C1 segment of cervical spinal cord (tissue), 14 donors: ENCODE results near the gene PDE1A.

ENCODE experiments used
- DNase-seq, 14 donors: peaks; one replicate each; lab custom pipeline; 2025; lab: John Stamatoyannopoulos, UW

The PDE1A gene

GRCh38 chr2:182134201-182134600, 292.6 kb downstream of the PDE1A start:
- peak in 1 of 14 donors; percentile 20 for DNase-seq

GRCh38 chr2:182133195-182133891, 293.5 kb downstream of the PDE1A start:
- DNase-seq: no peak

DNA sequence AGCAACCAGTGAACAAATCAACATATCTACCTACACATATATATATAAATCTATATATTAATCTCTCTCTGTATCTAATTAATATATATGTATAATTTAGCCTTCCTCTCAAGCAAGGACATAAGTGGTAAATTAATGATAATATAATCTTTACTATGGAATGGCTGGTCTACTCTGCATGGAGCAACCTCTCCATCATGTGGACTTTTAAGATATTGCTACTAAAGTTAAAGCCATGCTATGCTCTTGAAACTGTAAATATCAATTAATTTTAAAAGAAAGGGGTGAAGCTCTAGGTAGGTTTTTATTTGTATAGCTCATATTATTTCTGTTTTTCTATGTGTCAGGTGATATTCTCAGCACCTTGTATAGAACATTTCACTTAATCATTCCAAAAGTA, 294.2 kb downstream of the PDE1A start:
- DNase-seq: no peak

DNA sequence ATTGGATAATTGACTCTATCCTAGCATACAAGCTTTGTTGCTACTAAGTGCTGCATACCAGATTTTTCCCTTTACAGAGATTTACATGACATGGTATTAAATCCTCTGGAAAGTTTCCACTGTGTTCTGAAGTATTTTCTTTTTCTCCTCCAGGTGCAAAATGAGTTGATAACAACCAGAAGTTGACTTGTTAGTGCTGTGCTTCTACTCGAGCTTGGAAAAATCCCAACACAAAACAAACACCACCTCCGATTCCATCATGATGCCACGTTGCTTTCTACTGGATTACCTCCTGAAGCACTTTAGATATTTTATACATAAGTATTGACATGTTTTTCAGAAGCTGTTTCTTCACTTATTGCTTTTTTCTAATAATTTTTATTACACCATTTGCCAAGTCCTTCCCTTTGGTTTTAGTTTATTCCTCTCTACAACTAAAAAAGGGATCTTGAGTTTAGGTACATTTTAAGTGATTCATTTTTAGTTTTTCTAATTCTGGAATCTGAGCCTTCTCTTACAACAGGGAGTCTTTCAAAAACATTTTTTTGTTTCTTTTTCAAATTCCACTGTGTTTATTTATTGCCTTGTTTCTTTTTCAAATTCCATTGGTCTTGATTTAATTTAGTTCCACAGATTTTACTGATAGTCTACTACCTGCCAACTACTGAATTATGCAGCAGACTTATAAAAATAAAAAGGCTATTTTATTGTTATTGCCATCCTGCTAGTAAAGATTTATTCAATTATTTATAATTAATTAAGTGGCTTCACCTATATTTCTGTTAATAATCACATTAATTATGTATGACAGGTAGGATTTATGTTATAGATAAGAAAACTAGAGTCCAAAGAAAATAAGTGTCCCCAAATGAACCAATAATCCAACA, 297.8 kb downstream of the PDE1A start:
- no peak for DNase-seq

GRCh38 chr2:182117196-182117595, 309.6 kb downstream of the PDE1A start:
- no peak for DNase-seq

DNA sequence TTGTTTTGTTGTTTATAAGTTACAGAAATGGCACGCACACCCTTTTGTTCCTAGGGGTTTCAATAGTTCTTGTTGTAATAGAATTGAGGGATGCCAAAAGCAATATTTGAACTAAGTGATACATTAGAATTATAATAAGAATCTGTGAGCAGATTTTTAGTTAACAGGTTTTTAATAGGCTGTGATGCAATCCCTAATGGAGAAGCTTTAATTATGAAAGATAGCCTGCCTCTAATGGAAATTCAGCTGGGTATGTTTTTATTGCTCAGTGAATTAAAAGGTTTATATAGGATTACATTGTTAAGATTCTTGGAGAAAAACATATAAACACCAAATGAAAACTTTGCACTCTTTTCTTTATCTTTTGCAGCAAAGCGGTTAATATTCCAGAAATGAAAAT, 310.1 kb downstream of the PDE1A start:
- no peak for DNase-seq

GRCh38 chr2:182115258-182115657, 311.6 kb downstream of the PDE1A start:
- no peak for DNase-seq

DNA sequence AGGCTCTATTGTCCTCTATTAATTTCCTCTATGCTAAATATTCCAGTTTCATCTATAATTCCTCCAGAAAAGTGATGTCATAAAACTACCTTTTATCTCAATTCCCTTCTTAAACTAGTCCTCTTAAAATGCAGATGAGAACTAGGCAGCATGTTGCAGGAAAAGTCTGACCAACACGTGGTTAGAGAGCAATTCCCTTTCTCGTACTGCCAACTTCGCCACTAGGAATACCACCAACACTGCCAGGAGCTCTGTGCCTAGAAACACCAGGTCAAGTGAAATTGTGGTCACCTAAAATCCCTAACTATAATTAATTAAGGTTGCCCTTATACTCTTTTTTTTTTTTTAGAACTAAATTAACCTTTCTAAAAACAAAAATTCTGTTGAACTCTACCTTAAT, 313.5 kb downstream of the PDE1A start:
- DNase-seq: no peak

- DNase-seq: no peak
Observed at GRCh38 chr2:182110347-182110746, 316.5 kb downstream of the PDE1A start.

DNA sequence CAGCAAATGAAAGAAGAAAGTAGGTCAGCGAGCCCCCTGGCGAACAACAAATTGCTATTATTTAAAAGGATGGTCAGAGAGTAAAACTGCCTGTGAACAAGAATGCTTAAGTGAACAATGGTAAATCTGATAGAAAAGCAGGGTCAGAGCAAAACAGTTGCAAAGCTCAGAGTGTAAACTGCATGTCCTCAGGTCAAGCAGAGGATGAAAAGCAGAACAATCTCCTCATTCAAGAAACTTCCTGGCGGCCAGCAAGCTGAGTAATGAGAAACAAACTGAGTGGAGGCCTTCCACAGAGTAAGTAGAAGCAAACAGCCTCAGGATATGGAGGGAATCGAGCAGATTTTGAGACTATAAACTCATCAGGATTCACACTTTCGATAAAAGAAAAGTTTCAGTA, 323.3 kb downstream of the PDE1A start:
- DNase-seq: peak in 2 of 14 donors; percentile 5 to 8

- no peak for DNase-seq
Observed at GRCh38 chr2:182101263-182101662, 325.6 kb downstream of the PDE1A start.

GRCh38 chr2:182098648-182099047, 328.2 kb downstream of the PDE1A start:
- no peak for DNase-seq

GRCh38 chr2:182097571-182098164, 329.2 kb downstream of the PDE1A start:
- DNase-seq: no peak

- DNase-seq: no peak
Observed at GRCh38 chr2:182090486-182090885, 336.4 kb downstream of the PDE1A start.
